Measurements from ENCODE around the gene C1QTNF9B.

DNA sequence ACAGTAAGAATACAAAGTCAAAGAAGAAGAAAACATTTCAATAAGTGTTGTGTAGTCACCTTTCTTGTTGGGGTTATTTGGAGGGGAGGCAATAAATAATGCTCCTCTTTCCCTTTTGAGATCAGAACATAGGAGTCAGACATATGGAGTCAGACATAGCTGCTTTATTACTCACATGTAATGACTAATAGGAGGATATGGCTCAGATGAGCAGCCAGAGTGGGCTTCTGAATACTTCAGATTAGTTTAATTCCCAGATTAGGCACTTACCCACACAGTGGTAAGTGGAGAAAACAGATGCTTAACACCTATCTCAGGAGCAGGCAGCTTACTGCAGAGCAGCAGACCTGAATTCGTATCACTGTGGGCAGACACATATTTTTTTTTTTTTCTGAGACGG lies 31.7 kb upstream of the C1QTNF9B start:
- TF ChIP-seq, protein P1, sequence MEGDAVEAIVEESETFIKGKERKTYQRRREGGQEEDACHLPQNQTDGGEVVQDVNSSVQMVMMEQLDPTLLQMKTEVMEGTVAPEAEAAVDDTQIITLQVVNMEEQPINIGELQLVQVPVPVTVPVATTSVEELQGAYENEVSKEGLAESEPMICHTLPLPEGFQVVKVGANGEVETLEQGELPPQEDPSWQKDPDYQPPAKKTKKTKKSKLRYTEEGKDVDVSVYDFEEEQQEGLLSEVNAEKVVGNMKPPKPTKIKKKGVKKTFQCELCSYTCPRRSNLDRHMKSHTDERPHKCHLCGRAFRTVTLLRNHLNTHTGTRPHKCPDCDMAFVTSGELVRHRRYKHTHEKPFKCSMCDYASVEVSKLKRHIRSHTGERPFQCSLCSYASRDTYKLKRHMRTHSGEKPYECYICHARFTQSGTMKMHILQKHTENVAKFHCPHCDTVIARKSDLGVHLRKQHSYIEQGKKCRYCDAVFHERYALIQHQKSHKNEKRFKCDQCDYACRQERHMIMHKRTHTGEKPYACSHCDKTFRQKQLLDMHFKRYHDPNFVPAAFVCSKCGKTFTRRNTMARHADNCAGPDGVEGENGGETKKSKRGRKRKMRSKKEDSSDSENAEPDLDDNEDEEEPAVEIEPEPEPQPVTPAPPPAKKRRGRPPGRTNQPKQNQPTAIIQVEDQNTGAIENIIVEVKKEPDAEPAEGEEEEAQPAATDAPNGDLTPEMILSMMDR (IDR thresholded peaks at IDR 0.05; ENCODE audit: insufficient read depth, low read length): no peak
- no peak for TF ChIP-seq POLR2AphosphoS5 (IDR thresholded peaks at IDR 0.05; ENCODE audit: low read depth)
- no peak for TF ChIP-seq REST (IDR thresholded peaks at IDR 0.05; ENCODE audit: insufficient replicate concordance, low read depth)
- no peak for TF ChIP-seq GABPA (IDR thresholded peaks at IDR 0.05; ENCODE audit: low read depth)
- TF ChIP-seq SPI1 (IDR thresholded peaks at IDR 0.05; ENCODE audit: borderline replicate concordance, low read depth): no peak

All from HL-60 (cell line).